ENCODE results near the gene PPP4R4.

PPP4R4 gene

GRCh38 chr14:94132285-94132887, 41.7 kb upstream of the PPP4R4 start:
- H3K36me3 ChIP-seq (ENCODE audit: insufficient read depth, low read length): no peaks in the 10 kb centered on the region
- H3K27me3 ChIP-seq (ENCODE audit: insufficient read depth, low read length, poor library complexity): no peaks in the 10 kb centered on the region
- H3K27ac ChIP-seq (ENCODE audit: low read length): no peak overlapping the region
- H3K4me2 ChIP-seq (ENCODE audit: insufficient read depth, low read length): no peak overlapping the region
- ATAC-seq (ENCODE audit: insufficient read depth, low read depth): peak; percentile 53; the same call in 2 of the 3 replicates
- H2AFZ ChIP-seq (ENCODE audit: low read depth, low read length): no peak overlapping the region
- no peaks in the 10 kb centered on the region for H3K9me3 ChIP-seq (ENCODE audit: insufficient read depth, low read length, severe bottlenecking)
- H3K79me2 ChIP-seq (ENCODE audit: insufficient read depth, low read length): no peaks in the 10 kb centered on the region
- no peaks in the 10 kb centered on the region for H4K20me1 ChIP-seq (ENCODE audit: insufficient read depth, low read length)
- H3K4me3 ChIP-seq (ENCODE audit: low read depth in 1 of 2, low read length in 2 of 2): no peak overlapping the region
- peaks cover 23% of the 10 kb centered on the region for H3K4me1 ChIP-seq (ENCODE audit: insufficient read depth, low read length)
- no peak for TF ChIP-seq EZH2 (IDR thresholded peaks at IDR 0.05; ENCODE audit: borderline replicate concordance, low read depth, low read length, severe bottlenecking)
- TF ChIP-seq, protein P1, sequence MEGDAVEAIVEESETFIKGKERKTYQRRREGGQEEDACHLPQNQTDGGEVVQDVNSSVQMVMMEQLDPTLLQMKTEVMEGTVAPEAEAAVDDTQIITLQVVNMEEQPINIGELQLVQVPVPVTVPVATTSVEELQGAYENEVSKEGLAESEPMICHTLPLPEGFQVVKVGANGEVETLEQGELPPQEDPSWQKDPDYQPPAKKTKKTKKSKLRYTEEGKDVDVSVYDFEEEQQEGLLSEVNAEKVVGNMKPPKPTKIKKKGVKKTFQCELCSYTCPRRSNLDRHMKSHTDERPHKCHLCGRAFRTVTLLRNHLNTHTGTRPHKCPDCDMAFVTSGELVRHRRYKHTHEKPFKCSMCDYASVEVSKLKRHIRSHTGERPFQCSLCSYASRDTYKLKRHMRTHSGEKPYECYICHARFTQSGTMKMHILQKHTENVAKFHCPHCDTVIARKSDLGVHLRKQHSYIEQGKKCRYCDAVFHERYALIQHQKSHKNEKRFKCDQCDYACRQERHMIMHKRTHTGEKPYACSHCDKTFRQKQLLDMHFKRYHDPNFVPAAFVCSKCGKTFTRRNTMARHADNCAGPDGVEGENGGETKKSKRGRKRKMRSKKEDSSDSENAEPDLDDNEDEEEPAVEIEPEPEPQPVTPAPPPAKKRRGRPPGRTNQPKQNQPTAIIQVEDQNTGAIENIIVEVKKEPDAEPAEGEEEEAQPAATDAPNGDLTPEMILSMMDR (IDR thresholded peaks at IDR 0.05; ENCODE audit: borderline replicate concordance, extremely low read depth, low read length, poor library complexity, severe bottlenecking): peak; percentile 82
- H3K9ac ChIP-seq (ENCODE audit: low read depth, low read length): no peak overlapping the region
- peak; percentile 68 for DNase-seq

- DNase-seq: no peak
- Histone ChIP-seq H3K79me2 (ENCODE audit: insufficient read depth, low read length) (no peaks in the 10 kb centered on the region), H3K27ac (ENCODE audit: low read length) (no peak overlapping the region), H3K4me1 (ENCODE audit: insufficient read depth, low read length) (peaks cover under 1% of the 10 kb centered on the region), H4K20me1 (ENCODE audit: insufficient read depth, low read length) (no peaks in the 10 kb centered on the region), H2AFZ (ENCODE audit: low read depth, low read length) (no peak overlapping the region), H3K36me3 (ENCODE audit: insufficient read depth, low read length) (no peaks in the 10 kb centered on the region), H3K4me2 (ENCODE audit: insufficient read depth, low read length) (no peak overlapping the region), H3K27me3 (ENCODE audit: insufficient read depth, low read length, poor library complexity) (no peaks in the 10 kb centered on the region), H3K9ac (ENCODE audit: low read depth, low read length) (no peak overlapping the region), H3K4me3 (ENCODE audit: low read depth in 1 of 2, low read length in 2 of 2) (no peak overlapping the region), H3K9me3 (ENCODE audit: insufficient read depth, low read length, severe bottlenecking) (no peaks in the 10 kb centered on the region)
- ATAC-seq (ENCODE audit: insufficient read depth, low read depth): no peak
- no peak for TF ChIP-seq EZH2 (IDR thresholded peaks at IDR 0.05; ENCODE audit: borderline replicate concordance, low read depth, low read length, severe bottlenecking)
- TF ChIP-seq, protein P1 (IDR thresholded peaks at IDR 0.05; ENCODE audit: borderline replicate concordance, extremely low read depth, low read length, poor library complexity, severe bottlenecking): no peak
Measured at GRCh38 chr14:94135476-94135875, 38.6 kb upstream of the PPP4R4 start.

- Histone ChIP-seq H3K4me3 (ENCODE audit: low read depth in 1 of 2, low read length in 2 of 2) (no peak overlapping the region), H3K27me3 (ENCODE audit: insufficient read depth, low read length, poor library complexity) (no peaks in the 10 kb centered on the region), H3K36me3 (ENCODE audit: insufficient read depth, low read length) (no peaks in the 10 kb centered on the region), H2AFZ (ENCODE audit: low read depth, low read length) (0 out of 2 replicates have a peak overlapping the region, but pooled peaks have one; percentile 30), H3K9me3 (ENCODE audit: insufficient read depth, low read length, severe bottlenecking) (no peaks in the 10 kb centered on the region), H4K20me1 (ENCODE audit: insufficient read depth, low read length) (no peaks in the 10 kb centered on the region), H3K4me2 (ENCODE audit: insufficient read depth, low read length) (no peak overlapping the region), H3K9ac (ENCODE audit: low read depth, low read length) (no peak overlapping the region), H3K4me1 (ENCODE audit: insufficient read depth, low read length) (no peaks in the 10 kb centered on the region; the same call in 1 of the 2 replicates), H3K27ac (ENCODE audit: low read length) (no peak overlapping the region), H3K79me2 (ENCODE audit: insufficient read depth, low read length) (no peaks in the 10 kb centered on the region)
- TF ChIP-seq, protein P1 (IDR thresholded peaks at IDR 0.05; ENCODE audit: borderline replicate concordance, extremely low read depth, low read length, poor library complexity, severe bottlenecking): peak; percentile 94
- TF ChIP-seq EZH2 (IDR thresholded peaks at IDR 0.05; ENCODE audit: borderline replicate concordance, low read depth, low read length, severe bottlenecking): no peak
- ATAC-seq (ENCODE audit: insufficient read depth, low read depth) (peak; percentile 91), DNase-seq (peak; percentile 78)
Measured at GRCh38 chr14:94136575-94137331, 37.4 kb upstream of the PPP4R4 start.

All from DND-41 (cell line).